ENCODE measurements around the gene AHR.
"Not testable (repeated sequence)": the region's sequence is repeated elsewhere in the genome, so short reads cannot be mapped to it uniquely, and the experiment has no call there.

AHR gene

GRCh38 chr7:17376595-17376994 lies 78.1 kb downstream of the AHR start:
- Histone ChIP-seq H3K4me1 (ENCODE audit: control insufficient read depth, insufficient read depth, low read length) (no peaks in the 10 kb centered on the region), H3K36me3 (ENCODE audit: control insufficient read depth, insufficient read depth, low read length) (no peaks in the 10 kb centered on the region), H3K9me3 (ENCODE audit: control insufficient read depth, insufficient read depth, low read depth, low read length) (no peaks in the 10 kb centered on the region), H3K27me3 (ENCODE audit: control insufficient read depth, insufficient read depth, low read length) (no peaks in the 10 kb centered on the region), H3K27ac (ENCODE audit: low read depth, low read length) (no peak overlapping the region), H3K9ac (ENCODE audit: low read length) (no peak overlapping the region), H3K4me3 (ENCODE audit: low read depth, low read length) (no peak overlapping the region)

GRCh38 chr7:17380736-17381662 lies 82.5 kb downstream of the AHR start:
- Histone ChIP-seq H3K27ac (ENCODE audit: low read depth, low read length) (no peak overlapping the region), H3K9ac (ENCODE audit: low read length) (no peak overlapping the region), H3K36me3 (ENCODE audit: control insufficient read depth, insufficient read depth, low read length) (no peaks in the 10 kb centered on the region), H3K9me3 (ENCODE audit: control insufficient read depth, insufficient read depth, low read depth, low read length) (no peaks in the 10 kb centered on the region), H3K4me3 (ENCODE audit: low read depth, low read length) (no peak overlapping the region), H3K27me3 (ENCODE audit: control insufficient read depth, insufficient read depth, low read length) (no peaks in the 10 kb centered on the region), H3K4me1 (ENCODE audit: control insufficient read depth, insufficient read depth, low read length) (peaks cover 10% of the 10 kb centered on the region; the same call in 1 of the 2 replicates)

GRCh38 chr7:17382408-17383354 lies 84.2 kb downstream of the AHR start:
- H3K9me3 ChIP-seq (ENCODE audit: control insufficient read depth, insufficient read depth, low read depth, low read length); H3K9ac ChIP-seq (ENCODE audit: low read length); H3K27ac ChIP-seq (ENCODE audit: low read depth, low read length); H3K27me3 ChIP-seq (ENCODE audit: control insufficient read depth, insufficient read depth, low read length); H3K4me3 ChIP-seq (ENCODE audit: low read depth, low read length); H3K36me3 ChIP-seq (ENCODE audit: control insufficient read depth, insufficient read depth, low read length): not testable (repeated sequence)
- H3K4me1 ChIP-seq (ENCODE audit: control insufficient read depth, insufficient read depth, low read length): peaks cover 10% of the 10 kb centered on the region; the same call in 1 of the 2 replicates

GRCh38 chr7:17384400-17384799 lies 85.9 kb downstream of the AHR start:
- Histone ChIP-seq H3K27me3 (ENCODE audit: control insufficient read depth, insufficient read depth, low read length) (no peaks in the 10 kb centered on the region), H3K4me3 (ENCODE audit: low read depth, low read length) (no peak overlapping the region), H3K4me1 (ENCODE audit: control insufficient read depth, insufficient read depth, low read length) (peaks cover 10% of the 10 kb centered on the region; the same call in 1 of the 2 replicates), H3K27ac (ENCODE audit: low read depth, low read length) (no peak overlapping the region), H3K9ac (ENCODE audit: low read length) (no peak overlapping the region), H3K36me3 (ENCODE audit: control insufficient read depth, insufficient read depth, low read length) (no peaks in the 10 kb centered on the region), H3K9me3 (ENCODE audit: control insufficient read depth, insufficient read depth, low read depth, low read length) (0 out of 2 replicates have a peak, but pooled peaks cover 5% of the 10 kb centered on the region)

GRCh38 chr7:17385612-17386011 lies 87.2 kb downstream of the AHR start:
- Histone ChIP-seq H3K27me3 (ENCODE audit: control insufficient read depth, insufficient read depth, low read length) (no peaks in the 10 kb centered on the region), H3K27ac (ENCODE audit: low read depth, low read length) (no peak overlapping the region), H3K36me3 (ENCODE audit: control insufficient read depth, insufficient read depth, low read length) (no peaks in the 10 kb centered on the region), H3K9me3 (ENCODE audit: control insufficient read depth, insufficient read depth, low read depth, low read length) (peaks cover 5% of the 10 kb centered on the region; the same call in 1 of the 2 replicates), H3K9ac (ENCODE audit: low read length) (no peak overlapping the region), H3K4me1 (ENCODE audit: control insufficient read depth, insufficient read depth, low read length) (peaks cover 10% of the 10 kb centered on the region; the same call in 1 of the 2 replicates), H3K4me3 (ENCODE audit: low read depth, low read length) (no peak overlapping the region)

GRCh38 chr7:17390392-17390791 lies 91.9 kb downstream of the AHR start:
- H3K27me3 ChIP-seq (ENCODE audit: control insufficient read depth, insufficient read depth, low read length): no peaks in the 10 kb centered on the region
- no peak overlapping the region for H3K4me3 ChIP-seq (ENCODE audit: low read depth, low read length)
- H3K9me3 ChIP-seq (ENCODE audit: control insufficient read depth, insufficient read depth, low read depth, low read length): peaks cover 36% of the 10 kb centered on the region
- no peak overlapping the region for H3K9ac ChIP-seq (ENCODE audit: low read length)
- no peaks in the 10 kb centered on the region for H3K36me3 ChIP-seq (ENCODE audit: control insufficient read depth, insufficient read depth, low read length)
- no peak overlapping the region for H3K27ac ChIP-seq (ENCODE audit: low read depth, low read length)
- H3K4me1 ChIP-seq (ENCODE audit: control insufficient read depth, insufficient read depth, low read length): no peaks in the 10 kb centered on the region

GRCh38 chr7:17391366-17391765 lies 92.9 kb downstream of the AHR start:
- Histone ChIP-seq H3K27ac (ENCODE audit: low read depth, low read length) (no peak overlapping the region), H3K4me1 (ENCODE audit: control insufficient read depth, insufficient read depth, low read length) (no peaks in the 10 kb centered on the region), H3K9ac (ENCODE audit: low read length) (no peak overlapping the region), H3K4me3 (ENCODE audit: low read depth, low read length) (no peak overlapping the region), H3K27me3 (ENCODE audit: control insufficient read depth, insufficient read depth, low read length) (no peaks in the 10 kb centered on the region), H3K36me3 (ENCODE audit: control insufficient read depth, insufficient read depth, low read length) (no peaks in the 10 kb centered on the region), H3K9me3 (ENCODE audit: control insufficient read depth, insufficient read depth, low read depth, low read length) (peaks cover 41% of the 10 kb centered on the region)

GRCh38 chr7:17392846-17393245 lies 94.4 kb downstream of the AHR start:
- Histone ChIP-seq H3K27me3 (ENCODE audit: control insufficient read depth, insufficient read depth, low read length) (no peaks in the 10 kb centered on the region), H3K36me3 (ENCODE audit: control insufficient read depth, insufficient read depth, low read length) (no peaks in the 10 kb centered on the region), H3K9ac (ENCODE audit: low read length) (no peak overlapping the region), H3K4me1 (ENCODE audit: control insufficient read depth, insufficient read depth, low read length) (no peaks in the 10 kb centered on the region), H3K9me3 (ENCODE audit: control insufficient read depth, insufficient read depth, low read depth, low read length) (peaks cover 40% of the 10 kb centered on the region), H3K4me3 (ENCODE audit: low read depth, low read length) (no peak overlapping the region), H3K27ac (ENCODE audit: low read depth, low read length) (no peak overlapping the region)

GRCh38 chr7:17394563-17394962 lies 96.1 kb downstream of the AHR start:
- not testable (repeated sequence) for H3K27ac ChIP-seq (ENCODE audit: low read depth, low read length)

More at GRCh38 chr7:17394563-17394962, 96.1 kb downstream of the AHR start:
- H3K9me3 ChIP-seq (ENCODE audit: control insufficient read depth, insufficient read depth, low read depth, low read length): peaks cover 40% of the 10 kb centered on the region
- not testable (repeated sequence) for H3K4me3 ChIP-seq (ENCODE audit: low read depth, low read length); H3K9ac ChIP-seq (ENCODE audit: low read length); H3K36me3 ChIP-seq (ENCODE audit: control insufficient read depth, insufficient read depth, low read length); H3K27me3 ChIP-seq (ENCODE audit: control insufficient read depth, insufficient read depth, low read length); H3K4me1 ChIP-seq (ENCODE audit: control insufficient read depth, insufficient read depth, low read length)
